Keratinocyte (primary cell): ENCODE data around the gene REEP6. TPM values are rescaled to one million over a fixed set of nuclear protein-coding genes. Genes with fewer than 3 reads are reported as not detected.

ENCODE experiments used
- DNase-seq: peaks from one replicate; pipeline ENCODE4 v3.0.0-alpha.2; 2011; ENCODE audit warnings: low read depth, missing footprints, low spot score
- FAIRE-seq: peaks from 2 replicates; lab custom pipeline; 2011; peaks lifted over from hg19 to GRCh38; lab: Jason Lieb, UNC
- H2AFZ ChIP-seq: 2 replicates; pipeline ENCODE4 v1.6.0; 2012; ENCODE audit warnings: low read length, control low read depth, inconsistent platforms; ENCODE audit not compliant: control insufficient read depth
- H3K27ac ChIP-seq: 2 replicates; pipeline ENCODE4 v1.5.1; 2011; ENCODE audit warnings: low read length; ENCODE audit not compliant: control insufficient read depth, insufficient read depth
- H3K27me3 ChIP-seq: 3 replicates; pipeline ENCODE4 v1.6.0; 2011; ENCODE audit warnings: low read length; ENCODE audit not compliant: control insufficient read depth, insufficient read depth; ENCODE audit errors: extremely low read depth
- H3K36me3 ChIP-seq, 2 experiments: 2 replicates in 1 of 2; 3 replicates in 1 of 2; pipeline ENCODE4 v1.5.1; 2011; ENCODE audit warnings: low read length in 2 of 2, mild to moderate bottlenecking in 1 of 2; ENCODE audit not compliant: control insufficient read depth in 2 of 2, insufficient read depth in 2 of 2; ENCODE audit errors: extremely low read depth in 1 of 2
- H3K4me1 ChIP-seq: 3 replicates; pipeline ENCODE4 v1.5.1; 2011; ENCODE audit warnings: low read length; ENCODE audit not compliant: control insufficient read depth, insufficient read depth; ENCODE audit errors: extremely low read depth
- H3K4me2 ChIP-seq: 3 replicates; pipeline ENCODE4 v1.6.0; 2011; ENCODE audit warnings: low read depth, low read length; ENCODE audit not compliant: control insufficient read depth, insufficient read depth; ENCODE audit errors: extremely low read depth
- H3K4me3 ChIP-seq, 3 experiments: fragments of 200-600 bp in 1 of 3; sonication (generic) in 1 of 3; 2 replicates in 2 of 3; 3 replicates in 1 of 3; pipeline ENCODE4 v1.5.1; 2011 to 2016; ENCODE audit warnings: low read length in 3 of 3, mild to moderate bottlenecking in 3 of 3, control low read depth in 2 of 3, inconsistent platforms in 1 of 3, low read depth in 1 of 3, mixed read lengths in 1 of 3, mixed run types in 1 of 3, moderate library complexity in 1 of 3; ENCODE audit not compliant: control insufficient read depth in 2 of 3, insufficient read depth in 2 of 3; ENCODE audit errors: extremely low read depth in 1 of 3
- H3K79me2 ChIP-seq: 2 replicates; pipeline ENCODE4 v1.6.0; 2012; ENCODE audit warnings: low read length; ENCODE audit not compliant: control insufficient read depth, insufficient read depth
- H3K9ac ChIP-seq: 3 replicates; pipeline ENCODE4 v1.6.0; 2011; ENCODE audit warnings: low read length; ENCODE audit not compliant: control insufficient read depth, insufficient read depth; ENCODE audit errors: extremely low read depth
- H3K9me1 ChIP-seq: 3 replicates; pipeline ENCODE4 v1.6.0; 2011; ENCODE audit warnings: low read length; ENCODE audit not compliant: control insufficient read depth, insufficient read depth; ENCODE audit errors: extremely low read depth
- H3K9me3 ChIP-seq: 2 replicates; pipeline ENCODE4 v1.5.1; 2012; ENCODE audit warnings: low read depth, low read length; ENCODE audit not compliant: control insufficient read depth
- H4K20me1 ChIP-seq: 3 replicates; pipeline ENCODE4 v1.6.0; 2011; ENCODE audit warnings: low read length; ENCODE audit not compliant: control insufficient read depth, insufficient read depth; ENCODE audit errors: extremely low read depth
- EZH2 ChIP-seq: IDR thresholded peaks from one replicate; pipeline ENCODE4 v1.6.1; 2012; ENCODE audit warnings: inconsistent platforms, mild to moderate bottlenecking, low read length, moderate library complexity
- dilution Hi-C: fragments of 300-500 bp; cut with MboI; formaldehyde crosslinking; loops from one replicate; pipeline ENCODE4 v1.7.0; 2020; ENCODE audit warnings: low sequenced_read_pairs; ENCODE audit not compliant: extremely low pct_ligation_motif_present
- polyA plus RNA-seq, 5 experiments: library from polyadenylated mRNA; depleted of rRNA in 3 of 5; stranded (reverse) in 3 of 5; stranded (forward) in 1 of 5; unstranded in 1 of 5; fragments of >200 nt; gene quantifications; 1 replicate in 1 of 5; 2 replicates in 3 of 5; 3 replicates in 1 of 5; pipeline versions ENCODE4 v1.2.1 to v1.2.3, GENCODE V29; 2011 to 2012; ENCODE audit warnings: missing spikeins in 2 of 5, low read depth in 1 of 5, low replicate concordance in 1 of 5
- TF ChIP-seq, protein P1 (sequence below), 3 experiments: IDR thresholded peaks in 1 of 3; conservative IDR thresholded peaks in 1 of 3; optimal IDR thresholded peaks in 1 of 3; 2 replicates in 2 of 3; 3 replicates in 1 of 3; pipeline versions ENCODE3 to v1.5.1; 2011; ENCODE audit warnings: low read length in 3 of 3, mild to moderate bottlenecking in 3 of 3, moderate library complexity in 2 of 3, control low read depth in 1 of 3, inconsistent platforms in 1 of 3; ENCODE audit not compliant: insufficient read depth in 2 of 3; ENCODE audit errors: extremely low read depth in 1 of 3

REEP6 gene
- polyA plus RNA-seq, 1 donor (not counting 4 experiments of a cell fraction or from before 2014, with no cell fraction given), result 1.2 TPM

DNA sequence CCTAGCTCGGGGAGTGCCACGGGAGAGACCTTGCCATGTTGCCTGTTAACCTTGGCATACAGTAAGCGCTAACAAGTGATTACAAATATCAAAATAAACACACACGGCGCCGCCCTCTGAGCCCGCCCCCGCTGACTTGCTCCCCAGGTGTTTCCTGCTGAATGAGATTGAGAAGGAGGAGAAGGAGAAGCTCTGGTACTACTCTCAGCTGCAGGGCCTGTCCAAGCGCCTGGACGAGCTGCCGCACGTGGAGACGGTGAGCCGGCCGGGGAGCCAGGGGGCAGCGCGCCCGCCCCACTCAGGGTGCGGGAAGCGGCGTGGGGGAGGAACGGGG lies 36.0 kb upstream of the REEP6 start:
- Histone ChIP-seq H3K4me1 (peaks cover 6% of the 10 kb centered on the region), H3K4me3 (no peak overlapping the region), H3K4me2 (peak overlapping the region; percentile 32), H3K79me2 (no peaks in the 10 kb centered on the region), H3K27ac (no peak overlapping the region), H3K9me3 (no peaks in the 10 kb centered on the region), H4K20me1 (no peaks in the 10 kb centered on the region), H3K9me1 (no peaks in the 10 kb centered on the region), H3K9ac (no peak overlapping the region), H2AFZ (no peak overlapping the region), H3K36me3 (no peaks in the 10 kb centered on the region), H3K27me3 (peaks cover 76% of the 10 kb centered on the region)
- DNase-seq (no peak), FAIRE-seq (no peak)
- dilution Hi-C loops, result no loop called here
- no peak for TF ChIP-seq EZH2
- TF ChIP-seq, protein P1, sequence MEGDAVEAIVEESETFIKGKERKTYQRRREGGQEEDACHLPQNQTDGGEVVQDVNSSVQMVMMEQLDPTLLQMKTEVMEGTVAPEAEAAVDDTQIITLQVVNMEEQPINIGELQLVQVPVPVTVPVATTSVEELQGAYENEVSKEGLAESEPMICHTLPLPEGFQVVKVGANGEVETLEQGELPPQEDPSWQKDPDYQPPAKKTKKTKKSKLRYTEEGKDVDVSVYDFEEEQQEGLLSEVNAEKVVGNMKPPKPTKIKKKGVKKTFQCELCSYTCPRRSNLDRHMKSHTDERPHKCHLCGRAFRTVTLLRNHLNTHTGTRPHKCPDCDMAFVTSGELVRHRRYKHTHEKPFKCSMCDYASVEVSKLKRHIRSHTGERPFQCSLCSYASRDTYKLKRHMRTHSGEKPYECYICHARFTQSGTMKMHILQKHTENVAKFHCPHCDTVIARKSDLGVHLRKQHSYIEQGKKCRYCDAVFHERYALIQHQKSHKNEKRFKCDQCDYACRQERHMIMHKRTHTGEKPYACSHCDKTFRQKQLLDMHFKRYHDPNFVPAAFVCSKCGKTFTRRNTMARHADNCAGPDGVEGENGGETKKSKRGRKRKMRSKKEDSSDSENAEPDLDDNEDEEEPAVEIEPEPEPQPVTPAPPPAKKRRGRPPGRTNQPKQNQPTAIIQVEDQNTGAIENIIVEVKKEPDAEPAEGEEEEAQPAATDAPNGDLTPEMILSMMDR (optimal IDR thresholded peaks at IDR 0.05 in 1 of 3, IDR thresholded peaks at IDR 0.05 in 1 of 3, conservative IDR thresholded peaks at IDR 0.05 in 1 of 3; ENCODE audit: extremely low read depth in 1 of 3, insufficient read depth in 2 of 3, low read length in 3 of 3), result no peak

DNA sequence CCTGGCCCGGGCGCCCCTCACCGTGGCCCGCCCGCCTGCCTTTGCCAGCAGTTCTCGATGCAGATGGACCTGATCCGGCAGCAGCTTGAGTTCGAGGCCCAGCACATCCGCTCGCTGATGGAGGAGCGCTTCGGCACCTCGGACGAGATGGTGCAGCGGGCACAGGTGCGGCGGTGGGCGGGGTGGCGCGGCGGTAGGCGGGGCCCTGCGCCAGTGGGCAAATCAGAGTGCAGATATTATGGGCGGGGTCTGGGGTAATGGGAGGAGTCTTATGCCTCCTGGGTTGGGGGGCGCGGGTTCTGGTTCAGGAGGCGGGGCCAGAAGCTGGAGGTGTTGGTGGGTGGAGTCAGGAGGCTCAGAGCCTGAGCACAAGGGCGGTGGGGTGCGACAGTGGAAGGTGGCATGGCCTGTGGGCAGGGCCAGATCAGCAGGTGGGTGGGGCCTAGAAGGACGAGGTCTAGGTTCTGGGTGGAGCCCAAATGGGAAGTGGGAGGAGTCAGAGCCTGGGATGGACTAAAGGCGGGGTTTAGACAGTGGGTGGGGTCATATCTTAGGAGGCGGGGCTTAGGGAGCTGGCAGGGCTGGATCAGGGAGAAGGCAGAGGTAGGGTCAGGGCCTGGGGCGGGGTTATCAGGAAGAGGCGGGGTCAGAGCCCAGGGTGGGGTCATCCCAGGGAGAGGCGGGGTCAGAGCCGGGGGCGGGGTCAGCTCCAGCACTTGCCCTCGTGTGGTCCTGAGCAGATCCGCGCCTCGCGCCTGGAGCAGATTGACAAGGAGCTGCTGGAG lies 35.5 kb upstream of the REEP6 start:
- H3K9ac ChIP-seq, result no peak overlapping the region
- dilution Hi-C loops, result no loop called here
- TF ChIP-seq, protein P1 (optimal IDR thresholded peaks at IDR 0.05 in 1 of 3, IDR thresholded peaks at IDR 0.05 in 1 of 3, conservative IDR thresholded peaks at IDR 0.05 in 1 of 3; ENCODE audit: extremely low read depth in 1 of 3, insufficient read depth in 2 of 3, low read length in 3 of 3), result no peak
- no peak for TF ChIP-seq EZH2
- FAIRE-seq, result peak; percentile 55
- H3K27me3 ChIP-seq, result peaks cover 71% of the 10 kb centered on the region
- no peaks in the 10 kb centered on the region for H4K20me1 ChIP-seq
- H2AFZ ChIP-seq, result no peak overlapping the region
- peaks cover 6% of the 10 kb centered on the region for H3K4me1 ChIP-seq
- no peak for DNase-seq
- no peak overlapping the region for H3K4me3 ChIP-seq
- peak overlapping the region; percentile 32 for H3K4me2 ChIP-seq
- no peaks in the 10 kb centered on the region for H3K36me3 ChIP-seq
- no peaks in the 10 kb centered on the region for H3K9me1 ChIP-seq
- H3K9me3 ChIP-seq, result no peaks in the 10 kb centered on the region
- no peak overlapping the region for H3K27ac ChIP-seq
- H3K79me2 ChIP-seq, result no peaks in the 10 kb centered on the region
